SH-SY5Y (cell line): ENCODE measurements around the gene SLC41A1.

Experiments used
- GATA2 ChIP-seq: IDR thresholded peaks from 2 replicates; pipeline ENCODE4 v1.6.1; 2011; ENCODE audit warnings: mild to moderate bottlenecking, low read depth, low read length
- GATA3 ChIP-seq: IDR thresholded peaks from 2 replicates; pipeline ENCODE4 v1.6.1; 2011; ENCODE audit warnings: low read depth, mild to moderate bottlenecking, low read length, moderate library complexity

- TF ChIP-seq GATA2 (no peak), GATA3 (no peak)
Measured at GRCh38 chr1:205804605-205805004, 8.4 kb downstream of the SLC41A1 start.
